Measurements from ENCODE around the gene OR52N1. TPM values are rescaled to one million over a fixed set of nuclear protein-coding genes. Genes with fewer than 3 reads are reported as not detected.

The OR52N1 gene
- polyA plus RNA-seq, 3 donors = not detected

DNA sequence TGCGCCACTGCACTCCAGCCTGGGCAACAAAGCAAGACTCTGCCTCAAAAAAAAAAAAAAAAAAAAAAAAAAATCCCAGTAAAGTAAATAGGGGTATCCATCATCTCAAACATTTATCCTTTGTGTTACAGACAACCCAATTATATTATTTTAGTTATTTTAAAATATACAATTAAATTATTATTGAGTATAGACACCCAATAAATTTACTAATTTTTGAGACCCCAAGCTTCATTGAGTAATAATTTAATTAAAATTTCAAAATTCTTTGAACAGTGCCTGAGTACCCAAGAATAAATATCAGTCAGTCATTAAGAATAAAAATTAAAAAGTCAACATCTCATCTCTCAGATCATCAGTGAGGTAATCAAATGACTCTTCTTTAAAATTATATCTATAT lies 37.1 kb downstream of the OR52N1 start, which contains the start of gene OR52N4:
TSS of gene OR52N4 (plus strand) at position 301 of the 400 bp plus-strand sequence. CDS start 498 bp downstream, outside the sequence.
- H3K4me2 ChIP-seq (replicated peaks; ENCODE audit: extremely low read depth, low read length, poor library complexity, severe bottlenecking) = no peak within 1 kb of the TSS
- H4K20me1 ChIP-seq (ENCODE audit: insufficient read depth, low read length) = no peaks in the 10 kb centered on the region
- H3K4me1 ChIP-seq (ENCODE audit: control insufficient read depth in 1 of 2, insufficient read depth in 2 of 2, low read length in 2 of 2) = no peaks in the 10 kb centered on the region
- H3K27me3 Mint-ChIP-seq (ENCODE audit: low read depth in 3 of 3) = no peaks in the 10 kb centered on the region
- TF ChIP-seq, protein P1, sequence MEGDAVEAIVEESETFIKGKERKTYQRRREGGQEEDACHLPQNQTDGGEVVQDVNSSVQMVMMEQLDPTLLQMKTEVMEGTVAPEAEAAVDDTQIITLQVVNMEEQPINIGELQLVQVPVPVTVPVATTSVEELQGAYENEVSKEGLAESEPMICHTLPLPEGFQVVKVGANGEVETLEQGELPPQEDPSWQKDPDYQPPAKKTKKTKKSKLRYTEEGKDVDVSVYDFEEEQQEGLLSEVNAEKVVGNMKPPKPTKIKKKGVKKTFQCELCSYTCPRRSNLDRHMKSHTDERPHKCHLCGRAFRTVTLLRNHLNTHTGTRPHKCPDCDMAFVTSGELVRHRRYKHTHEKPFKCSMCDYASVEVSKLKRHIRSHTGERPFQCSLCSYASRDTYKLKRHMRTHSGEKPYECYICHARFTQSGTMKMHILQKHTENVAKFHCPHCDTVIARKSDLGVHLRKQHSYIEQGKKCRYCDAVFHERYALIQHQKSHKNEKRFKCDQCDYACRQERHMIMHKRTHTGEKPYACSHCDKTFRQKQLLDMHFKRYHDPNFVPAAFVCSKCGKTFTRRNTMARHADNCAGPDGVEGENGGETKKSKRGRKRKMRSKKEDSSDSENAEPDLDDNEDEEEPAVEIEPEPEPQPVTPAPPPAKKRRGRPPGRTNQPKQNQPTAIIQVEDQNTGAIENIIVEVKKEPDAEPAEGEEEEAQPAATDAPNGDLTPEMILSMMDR (IDR thresholded peaks at IDR 0.05) = no peak
- H3K9me3 Mint-ChIP-seq = peaks cover 0 to 3% (median 0%) of the 10 kb centered on the region in 7 donors
- no peaks in the 10 kb centered on the region for H3K27me3 ChIP-seq (ENCODE audit: control insufficient read depth in 2 of 2, insufficient read depth in 2 of 2, low read length in 2 of 2)
- no peaks in the 10 kb centered on the region for H3K9me3 ChIP-seq (replicated peaks in 1 of 2; ENCODE audit: control insufficient read depth in 1 of 2, insufficient read depth in 1 of 2, low read length in 2 of 2)
- H3K36me3 ChIP-seq (replicated peaks in 1 of 2; ENCODE audit: control insufficient read depth in 1 of 2, insufficient read depth in 2 of 2, low read length in 2 of 2) = no peaks in the 10 kb centered on the region
- no peak within 1 kb of the TSS for H2AFZ ChIP-seq (ENCODE audit: insufficient read depth, low read depth, low read length, poor library complexity, severe bottlenecking)
- H3K27ac Mint-ChIP-seq = no peak within 1 kb of the TSS
- H3K4me1 Mint-ChIP-seq = no peaks in the 10 kb centered on the region
- WGBS (ENCODE audit: insufficient coverage) = no CpG with 5 or more reads among the region's 1 CpG
- no peaks in the 10 kb centered on the region for H3K36me3 Mint-ChIP-seq
- H3K79me2 ChIP-seq (ENCODE audit: insufficient read depth, low read length) = no peaks in the 10 kb centered on the region
- no peak within 1 kb of the TSS for H3K9ac ChIP-seq (ENCODE audit: insufficient read depth, low read length, poor library complexity, severe bottlenecking)
- H3K4me3 Mint-ChIP-seq = no peak within 1 kb of the TSS
- intact Hi-C loops (cut with micrococcal nuclease) = no loop called here
- no peak within 1 kb of the TSS for H3K4me3 ChIP-seq (replicated peaks in 1 of 3; ENCODE audit: low read depth in 2 of 3, low read length in 3 of 3)
- DNase-seq = no peak
- H3K27ac ChIP-seq (ENCODE audit: low read depth in 1 of 2, low read length in 2 of 2) = no peak within 1 kb of the TSS

DNA sequence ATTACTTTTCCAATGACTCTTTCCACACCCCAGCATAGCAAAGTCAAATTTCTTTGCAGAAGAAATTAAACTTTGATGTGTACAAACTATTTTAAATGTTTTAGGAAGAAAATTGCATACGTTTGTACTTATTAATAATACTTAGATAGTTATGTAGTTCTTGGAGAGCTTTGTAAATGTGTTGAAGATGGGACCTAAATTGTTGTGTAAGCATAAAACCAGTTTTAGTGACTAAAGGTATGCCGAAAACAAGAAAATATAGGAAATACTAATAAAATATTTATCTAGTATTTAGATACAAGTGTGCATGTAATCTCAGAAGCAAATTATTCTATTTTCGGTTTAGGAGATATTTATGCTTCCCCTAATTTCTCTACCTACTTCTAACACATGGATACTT lies 41.2 kb downstream of the OR52N1 start:
- Mint-ChIP-seq H3K4me1 (no peaks in the 10 kb centered on the region), H3K4me3 (no peak overlapping the region), H3K9me3 (peaks cover 0 to 4% (median 0%) of the 10 kb centered on the region in 7 donors), H3K36me3 (no peaks in the 10 kb centered on the region), H3K27me3 (ENCODE audit: low read depth in 3 of 3) (peaks cover 0 to 3% (median 0%) of the 10 kb centered on the region in 3 donors), H3K27ac (no peak overlapping the region)
- Histone ChIP-seq H3K4me2 (replicated peaks; ENCODE audit: extremely low read depth, low read length, poor library complexity, severe bottlenecking) (no peak overlapping the region), H3K9ac (ENCODE audit: insufficient read depth, low read length, poor library complexity, severe bottlenecking) (no peak overlapping the region), H3K36me3 (replicated peaks in 1 of 2; ENCODE audit: control insufficient read depth in 1 of 2, insufficient read depth in 2 of 2, low read length in 2 of 2) (no peaks in the 10 kb centered on the region), H3K4me3 (replicated peaks in 1 of 3; ENCODE audit: low read depth in 2 of 3, low read length in 3 of 3) (no peak overlapping the region), H3K27me3 (ENCODE audit: control insufficient read depth in 2 of 2, insufficient read depth in 2 of 2, low read length in 2 of 2) (no peaks in the 10 kb centered on the region), H3K4me1 (ENCODE audit: control insufficient read depth in 1 of 2, insufficient read depth in 2 of 2, low read length in 2 of 2) (no peaks in the 10 kb centered on the region), H3K27ac (ENCODE audit: low read depth in 1 of 2, low read length in 2 of 2) (no peak overlapping the region), H3K9me3 (replicated peaks in 1 of 2; ENCODE audit: control insufficient read depth in 1 of 2, insufficient read depth in 1 of 2, low read length in 2 of 2) (no peaks in the 10 kb centered on the region), H2AFZ (ENCODE audit: insufficient read depth, low read depth, low read length, poor library complexity, severe bottlenecking) (no peak overlapping the region), H4K20me1 (ENCODE audit: insufficient read depth, low read length) (no peaks in the 10 kb centered on the region), H3K79me2 (ENCODE audit: insufficient read depth, low read length) (no peaks in the 10 kb centered on the region)
- no CpG with 5 or more reads among the region's 3 CpGs for WGBS (ENCODE audit: insufficient coverage)
- no peak for DNase-seq
- intact Hi-C loops (cut with micrococcal nuclease) = no loop called here
- TF ChIP-seq, protein P1 (IDR thresholded peaks at IDR 0.05) = no peak
